NCI-H2029 treated with DMSO at 0.1 percent for 48 hours (cell line): ENCODE results near the gene PRR14L.
A peak's percentile ranks its signal among the peaks of the same experiment; 100 is the strongest.
"Not testable (repeated sequence)": the region's sequence is repeated elsewhere in the genome, so short reads cannot be mapped to it uniquely, and the experiment has no call there.

ENCODE experiments used
- DNase-seq: peaks from one replicate; lab custom pipeline; 2025; lab: John Stamatoyannopoulos, UW

PRR14L gene

DNA sequence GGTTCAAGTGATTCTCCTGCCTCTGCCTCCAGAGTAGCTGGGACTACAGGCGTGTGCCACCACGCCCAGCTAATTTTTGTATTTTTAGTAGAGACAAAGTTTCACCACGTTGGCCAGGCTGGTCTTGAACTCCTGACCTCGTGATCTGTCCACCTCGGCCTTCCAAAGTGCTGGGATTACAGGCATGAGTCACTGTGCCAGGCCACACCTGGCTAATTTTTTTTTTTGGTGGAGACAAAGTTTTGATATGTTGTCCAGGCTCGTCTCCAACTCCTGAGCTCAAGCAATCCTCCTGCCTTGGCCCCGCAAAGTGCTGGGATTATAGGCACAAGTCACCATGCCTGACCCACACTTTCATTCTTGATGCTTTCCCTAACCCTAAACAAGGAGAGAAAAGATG lies 9.6 kb downstream of the PRR14L start:
- not testable (repeated sequence) for DNase-seq

- DNase-seq = peak; percentile 27
Measured at GRCh38 chr22:31739795-31740201, 10.1 kb downstream of the PRR14L start.

DNA sequence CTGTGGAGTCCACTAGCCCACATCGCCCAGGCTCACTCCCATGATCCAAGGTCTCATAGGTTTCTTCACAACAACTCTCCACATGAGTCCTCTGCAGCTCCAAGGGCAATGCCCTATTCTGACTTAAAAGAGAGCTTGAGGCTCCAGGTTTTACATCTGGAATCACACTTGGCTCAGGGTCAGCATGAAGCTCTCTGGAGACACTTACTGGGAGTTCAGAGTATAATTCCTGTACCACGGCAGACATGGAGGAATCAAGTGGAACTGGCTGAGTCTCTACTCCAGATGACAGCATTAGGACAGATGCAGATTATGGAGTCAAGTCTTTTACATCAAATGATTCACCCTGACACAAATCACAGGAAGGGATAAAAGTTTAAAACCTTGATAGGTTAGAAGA lies 11.4 kb downstream of the PRR14L start:
- no peak for DNase-seq

- no peak for DNase-seq
Measured at GRCh38 chr22:31737932-31738331, 12.0 kb downstream of the PRR14L start.

DNA sequence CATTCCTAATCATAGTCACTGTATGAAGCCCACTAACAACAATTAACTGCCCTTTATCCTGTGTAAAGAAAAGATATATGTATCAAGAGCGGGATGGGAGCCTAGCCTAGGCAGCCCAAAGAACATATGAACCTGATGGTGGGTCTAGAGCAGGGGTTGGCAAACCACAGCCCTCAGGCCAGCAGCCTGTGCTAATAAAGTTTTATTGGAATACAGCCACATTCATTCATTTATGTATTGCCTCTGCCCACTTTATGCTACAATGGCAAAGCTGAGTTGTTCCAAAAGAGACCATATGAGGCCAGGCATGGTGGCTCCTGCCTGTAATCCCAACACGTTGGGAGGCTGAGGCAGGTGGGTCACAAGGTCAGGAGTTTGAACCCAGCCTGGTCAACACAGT lies 13.5 kb downstream of the PRR14L start:
- no peak for DNase-seq

DNA sequence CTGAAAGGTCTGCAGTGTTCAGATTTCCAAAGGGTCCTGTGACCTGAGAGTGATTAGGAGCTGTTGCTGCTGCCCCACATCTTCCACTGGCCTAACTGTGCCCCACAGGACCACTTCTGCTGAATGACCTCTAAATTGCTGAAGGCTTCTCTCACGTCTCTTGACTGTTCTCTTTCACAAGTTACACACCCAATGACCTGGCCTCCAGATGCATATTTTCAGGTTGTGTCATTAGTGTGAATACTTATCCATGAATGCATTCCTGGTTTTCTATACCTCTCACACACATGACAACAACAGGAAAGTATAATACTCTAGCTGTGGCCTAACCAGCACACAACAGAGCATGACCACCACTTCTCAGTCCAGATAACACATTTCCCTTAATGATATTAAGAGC lies 15.4 kb downstream of the PRR14L start:
- DNase-seq = no peak

DNA sequence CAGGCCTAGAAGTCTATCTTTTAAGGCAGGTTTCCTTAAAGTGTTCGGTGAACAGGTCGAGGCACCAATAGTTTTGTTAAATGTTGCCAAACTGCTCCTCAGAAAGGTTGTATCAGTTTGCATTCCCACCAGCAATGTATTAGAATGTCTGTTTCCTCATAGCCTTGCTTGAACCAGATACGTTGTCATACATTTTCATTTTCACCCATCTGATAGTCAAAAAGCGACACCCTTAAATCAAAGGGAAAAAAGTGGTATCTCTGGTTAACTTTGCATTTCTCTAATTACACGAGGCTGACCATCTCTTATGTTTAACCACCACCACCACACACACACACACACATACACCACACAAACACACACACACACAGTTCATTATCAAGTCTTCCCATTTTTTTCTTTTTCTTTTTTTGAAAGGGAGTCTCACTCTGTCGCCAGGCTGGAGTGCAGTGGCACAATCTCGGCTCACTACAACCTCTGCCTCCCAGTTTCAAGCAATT lies 16.3 kb downstream of the PRR14L start:
- no peak for DNase-seq

DNA sequence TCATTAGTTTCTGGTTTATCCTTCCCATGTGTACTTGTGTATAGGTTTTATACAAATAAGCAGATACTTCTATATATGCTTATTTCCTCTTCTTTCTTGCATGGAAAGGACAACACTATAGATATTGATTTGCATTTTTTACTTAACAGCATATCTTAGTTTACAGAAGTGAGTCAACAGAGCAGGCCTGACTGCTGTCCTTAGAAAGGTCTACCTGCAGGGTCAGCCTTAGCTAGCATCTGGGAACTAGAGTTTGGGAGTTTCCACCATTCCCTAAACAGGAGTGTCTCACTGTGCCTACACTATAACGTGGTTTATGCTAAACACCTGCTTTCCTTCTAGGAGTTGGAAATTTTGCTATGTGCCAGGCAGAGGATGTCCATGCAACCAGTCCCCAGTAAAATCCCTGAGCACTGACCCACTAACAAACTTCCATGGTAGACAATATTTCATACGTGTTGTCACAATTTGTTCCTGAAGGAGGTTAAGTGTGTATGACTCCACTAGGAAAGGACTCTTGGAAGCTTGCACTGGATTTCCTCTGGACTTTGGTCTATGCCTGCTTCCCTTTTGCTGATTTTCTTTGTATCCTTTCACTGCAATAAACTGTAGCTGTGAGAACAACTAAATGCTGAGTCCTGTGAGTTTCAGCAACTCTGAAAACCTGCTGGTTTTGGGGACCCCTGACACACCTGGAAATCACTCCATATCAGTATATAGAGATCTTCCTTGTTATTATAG lies 17.7 kb downstream of the PRR14L start:
- DNase-seq = no peak

DNA sequence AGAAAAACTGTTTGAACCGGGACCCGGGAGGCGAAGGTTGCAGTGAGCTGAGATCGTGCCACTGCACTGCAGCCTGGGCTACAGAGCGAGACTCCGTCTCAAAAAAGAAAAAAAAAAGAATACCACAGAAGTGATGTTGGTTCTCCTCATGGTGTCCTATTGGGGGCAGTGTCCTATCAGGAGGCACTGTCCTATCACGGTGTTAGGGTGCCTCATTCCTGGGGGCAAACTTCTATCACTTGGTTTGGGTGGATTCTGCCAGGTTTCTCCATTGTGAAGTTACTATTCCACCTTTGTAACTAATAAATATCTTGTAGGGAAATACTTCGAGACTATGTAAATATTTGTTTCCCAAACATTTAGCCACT lies 19.6 kb downstream of the PRR14L start:
- DNase-seq = no peak

GRCh38 chr22:31728857-31729256 lies 21.1 kb downstream of the PRR14L start:
- no peak for DNase-seq

GRCh38 chr22:31726692-31727091 lies 23.2 kb downstream of the PRR14L start:
- no peak for DNase-seq

DNA sequence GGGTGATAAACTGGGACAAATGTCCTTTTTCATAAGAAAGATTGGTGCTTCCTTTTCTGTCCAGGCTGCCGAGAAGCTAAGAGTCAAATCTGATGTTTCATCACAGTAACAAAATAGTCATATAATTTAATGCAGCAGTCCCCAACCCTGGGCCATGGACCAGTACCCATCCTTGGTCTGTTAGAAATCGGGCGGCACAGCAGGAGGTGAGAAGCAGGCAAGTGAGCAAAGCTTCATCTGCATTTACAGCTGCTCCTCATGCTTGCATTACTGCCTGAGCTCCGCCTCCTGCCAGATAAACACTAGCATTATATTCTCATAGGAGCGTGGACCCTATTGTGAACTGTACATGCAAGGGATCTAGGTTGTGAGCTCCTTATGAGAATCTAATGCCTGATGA lies 26.2 kb downstream of the PRR14L start:
- no peak for DNase-seq

DNA sequence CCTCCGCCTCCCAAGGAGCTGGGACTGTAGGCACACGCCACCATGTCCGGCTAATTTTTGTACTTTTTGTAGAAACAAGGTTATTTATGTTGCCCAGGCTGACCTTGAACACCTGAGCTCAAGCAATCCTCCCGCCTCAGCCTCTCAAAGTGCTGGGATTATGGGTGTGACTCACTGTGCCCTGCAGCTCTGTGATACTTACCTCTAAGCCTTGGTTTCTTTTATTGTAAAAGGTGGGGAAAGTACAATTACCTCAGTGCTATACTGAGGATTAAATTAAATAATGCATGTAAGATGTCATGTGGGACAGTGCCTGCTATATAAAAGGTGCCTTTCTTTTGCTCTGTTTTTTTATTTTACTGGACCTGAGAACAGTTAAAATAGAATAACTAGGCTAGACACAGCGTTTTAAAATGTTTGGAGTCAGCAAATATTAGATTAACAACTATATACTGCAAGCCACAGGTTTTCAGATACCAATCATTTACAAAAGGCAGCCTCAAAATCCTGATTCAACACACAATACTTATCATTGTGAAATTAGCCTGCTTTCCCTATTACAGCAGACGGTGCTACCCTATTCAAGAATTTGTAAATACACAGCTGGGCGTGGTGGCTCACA lies 30.0 kb downstream of the PRR14L start:
- DNase-seq = no peak

DNA sequence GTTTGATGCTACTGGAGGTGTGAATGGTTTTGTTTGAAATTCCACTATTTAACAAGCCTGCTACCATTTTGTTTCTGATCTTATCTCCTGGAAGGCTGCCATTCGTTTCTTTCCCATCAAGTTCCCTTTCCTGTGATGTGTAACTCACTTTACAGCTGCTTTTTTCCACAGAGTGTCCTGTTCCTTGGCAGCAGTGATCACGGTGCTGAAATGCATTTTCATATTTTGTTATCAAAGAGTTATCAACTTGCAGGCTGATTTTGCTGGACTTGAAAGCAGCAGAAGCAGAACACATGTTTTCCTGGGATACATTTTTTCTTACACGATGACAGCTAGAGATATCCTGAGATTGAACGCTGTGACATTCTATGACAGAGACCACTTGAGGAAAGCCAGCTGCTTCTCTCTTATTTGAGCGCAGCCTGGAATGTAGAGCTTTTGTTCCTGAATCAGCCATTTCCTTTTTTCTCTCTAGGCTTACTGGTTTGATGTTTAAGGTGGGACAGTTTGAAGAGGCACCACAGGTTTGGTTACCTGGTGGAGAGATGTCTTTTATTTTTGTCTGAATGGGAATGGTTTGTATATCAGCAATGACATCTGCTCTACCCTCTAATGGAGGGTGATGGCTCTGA lies 34.7 kb downstream of the PRR14L start:
- DNase-seq = no peak

DNA sequence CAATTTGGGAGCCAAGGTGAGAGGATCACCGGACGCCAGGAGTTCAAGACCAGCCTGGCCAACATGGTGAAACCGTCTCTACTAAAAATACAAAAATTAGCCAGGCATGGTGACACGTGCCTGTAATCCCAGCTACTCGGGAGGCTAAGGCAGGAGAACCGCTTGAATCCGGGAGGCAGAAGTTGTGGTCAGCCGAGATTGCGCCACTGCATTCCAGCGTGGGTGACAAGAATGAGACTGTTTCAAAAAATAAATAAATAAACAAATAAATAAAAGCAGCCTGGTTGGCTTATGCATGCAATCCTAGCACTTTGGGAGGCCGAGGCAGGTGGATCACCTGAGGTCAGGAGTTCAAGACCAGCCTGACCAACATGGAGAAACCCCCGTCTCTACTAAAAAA lies 38.7 kb downstream of the PRR14L start:
- not testable (repeated sequence) for DNase-seq

- no peak for DNase-seq
Measured at GRCh38 chr22:31707519-31707918, 42.4 kb downstream of the PRR14L start.

DNA sequence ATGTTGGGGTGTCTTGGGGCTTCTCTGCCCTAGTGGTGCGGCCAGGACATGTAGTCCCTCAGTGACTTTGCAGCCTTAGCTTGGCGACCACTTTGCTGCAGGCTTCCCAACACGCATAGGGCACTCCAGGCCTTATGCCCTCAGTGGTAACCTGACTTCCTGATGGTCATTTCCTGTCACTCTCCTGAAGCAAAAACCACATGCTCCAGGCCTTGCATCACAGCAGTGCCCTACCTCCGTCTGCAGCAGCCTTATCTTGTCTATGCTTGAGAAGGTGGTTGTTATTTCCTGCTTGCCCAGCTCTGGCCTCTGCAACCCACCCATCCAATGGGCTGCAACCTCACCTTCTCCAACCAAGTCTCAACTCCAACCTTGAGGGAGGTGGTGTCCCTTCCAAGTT lies 54.5 kb downstream of the PRR14L start:
- no peak for DNase-seq

DNA sequence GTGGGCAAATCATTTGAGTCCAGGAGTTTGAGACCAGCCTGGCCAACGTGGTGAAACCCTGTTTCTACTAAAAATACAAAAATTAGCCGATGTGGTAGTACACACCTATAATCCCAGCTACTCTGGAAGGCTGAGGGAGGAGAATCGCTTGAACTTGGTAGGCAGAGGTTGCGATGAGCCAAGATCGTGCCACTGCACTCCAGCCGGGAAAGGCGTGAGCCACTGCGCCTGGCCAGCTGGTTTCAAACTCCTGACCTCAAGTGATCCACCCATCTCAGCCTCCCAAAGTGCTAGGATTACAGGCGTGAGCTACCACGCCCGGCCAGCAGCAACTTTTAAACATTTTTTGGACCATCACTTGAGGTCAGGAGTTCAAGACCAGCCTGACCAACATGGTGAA lies 55.9 kb downstream of the PRR14L start:
- not testable (repeated sequence) for DNase-seq

GRCh38 chr22:31692186-31692886 lies 57.6 kb downstream of the PRR14L start:
- no peak for DNase-seq

DNA sequence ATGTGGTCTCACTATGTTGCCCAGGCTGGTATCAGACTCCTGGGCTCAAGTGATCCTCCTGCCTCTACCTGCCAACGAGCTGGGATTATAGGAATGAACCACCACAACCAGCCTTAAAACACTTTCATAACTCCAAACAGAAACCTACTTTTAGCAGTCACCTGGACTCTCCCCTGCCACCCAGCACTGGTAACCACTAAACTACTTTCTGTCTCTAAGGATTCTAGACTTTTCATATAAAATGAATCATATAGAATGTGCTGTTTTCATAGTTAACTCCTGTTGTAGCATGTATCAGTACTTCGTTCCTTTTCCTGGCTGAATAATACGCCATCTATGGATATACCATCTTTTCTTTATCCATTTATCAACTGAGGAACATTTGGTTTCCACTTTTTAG lies 58.5 kb downstream of the PRR14L start:
- no peak for DNase-seq

DNA sequence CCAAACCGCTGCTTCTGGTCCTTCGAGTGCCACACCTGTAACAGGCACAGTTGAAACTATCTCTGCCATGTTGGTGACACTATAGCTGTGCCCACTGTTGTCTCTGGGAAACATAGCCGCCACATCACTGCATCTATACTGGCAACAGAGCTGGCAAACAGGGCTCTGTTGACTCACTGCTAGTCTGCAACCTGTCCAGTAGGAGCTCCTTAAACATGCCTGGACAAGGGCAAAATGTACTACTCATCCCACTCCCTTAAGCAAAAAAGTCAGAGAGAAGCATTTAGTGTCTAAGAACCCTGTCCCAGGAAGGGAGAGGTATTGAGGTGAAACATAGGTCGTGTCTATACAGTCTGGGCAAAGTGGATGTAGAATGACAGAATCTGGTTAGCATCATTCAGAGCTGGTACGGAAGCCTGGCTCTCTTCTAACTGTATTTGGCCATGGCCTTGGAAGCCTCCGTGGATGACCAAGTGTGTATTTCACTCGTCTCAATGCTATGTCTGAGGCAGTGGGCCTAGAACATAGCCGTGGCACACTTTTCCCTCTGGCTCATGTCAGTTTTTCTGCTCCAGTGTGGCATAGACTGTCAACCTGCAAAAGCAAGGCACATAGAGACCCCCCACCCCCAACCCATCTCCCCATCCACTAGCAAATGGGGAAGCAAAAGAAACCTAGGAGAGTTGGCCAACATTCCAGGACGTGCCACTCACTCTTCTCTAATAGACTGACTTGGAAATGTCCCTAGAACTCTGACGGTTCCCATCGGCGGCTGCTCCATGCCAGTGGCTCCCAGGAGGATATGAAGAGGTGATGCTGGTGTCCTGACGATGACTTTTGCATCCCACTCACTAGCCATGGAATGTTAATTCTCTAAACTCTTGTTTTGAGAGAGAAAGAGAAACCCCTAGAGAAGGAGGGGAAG lies 66.5 kb downstream of the PRR14L start:
- no peak for DNase-seq

DNA sequence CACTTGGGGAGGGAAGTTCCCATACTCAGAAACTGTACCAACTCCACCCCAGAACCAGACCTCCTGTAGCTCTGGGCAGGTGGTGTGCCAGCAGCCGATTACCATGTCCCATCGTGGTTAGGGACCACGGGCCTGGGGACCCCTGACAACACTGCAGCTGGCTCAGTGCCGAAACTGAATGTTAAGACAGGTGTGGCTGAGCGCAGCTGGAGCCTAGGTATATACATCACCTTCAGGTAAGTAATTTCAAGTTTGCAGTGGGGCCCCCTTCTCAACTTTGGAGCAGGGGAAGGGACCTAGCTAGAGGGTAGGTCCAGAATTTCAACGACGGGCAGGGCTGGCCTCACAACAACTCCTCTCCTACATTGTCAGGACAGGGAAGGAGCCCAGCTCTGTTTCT lies 67.2 kb downstream of the PRR14L start:
- no peak for DNase-seq
